Liver (tissue), 9 donors: ENCODE results near the gene LASP1. TPM values are rescaled to one million over a fixed set of nuclear protein-coding genes. Genes with fewer than 3 reads are reported as not detected.
A peak's percentile ranks its signal among the peaks of the same experiment; 100 is the strongest.

Source experiments
- DNase-seq: peaks from one replicate; pipeline ENCODE4 v3.0.0-alpha.2; 2017; ENCODE audit warnings: low spot score
- H3K27ac ChIP-seq, 2 donors: one replicate each; pipeline ENCODE4 v1.7.0; 2013; ENCODE audit warnings: inconsistent platforms in 2 of 2, low read length in 2 of 2, control low read depth in 1 of 2, low read depth in 1 of 2, mild to moderate bottlenecking in 1 of 2
- H3K27me3 ChIP-seq, 4 donors: one replicate each; pipeline versions ENCODE4 v1.6.1 to v1.7.0; 2013; ENCODE audit warnings: low read length in 3 of 4, inconsistent platforms in 1 of 4, mild to moderate bottlenecking in 1 of 4, moderate library complexity in 1 of 4; ENCODE audit not compliant: control insufficient read depth in 4 of 4, insufficient read depth in 4 of 4
- H3K36me3 ChIP-seq, 4 donors: one replicate each; pipeline versions ENCODE4 v1.6.1 to v1.7.0; 2013; ENCODE audit warnings: low read length in 3 of 4, mild to moderate bottlenecking in 3 of 4, low read depth in 1 of 4, moderate library complexity in 1 of 4; ENCODE audit not compliant: control insufficient read depth in 4 of 4, insufficient read depth in 3 of 4
- H3K4me1 ChIP-seq, 4 donors: one replicate each; pipeline versions ENCODE4 v1.6.1 to v1.7.0; 2013; ENCODE audit warnings: low read length in 3 of 4, mild to moderate bottlenecking in 3 of 4, moderate library complexity in 1 of 4; ENCODE audit not compliant: control insufficient read depth in 4 of 4, insufficient read depth in 4 of 4
- H3K4me3 ChIP-seq, 3 donors: one replicate each; pipeline versions ENCODE4 v1.6.1 to v1.7.0; 2013; ENCODE audit warnings: low read length in 3 of 3, control low read depth in 1 of 3, low read depth in 1 of 3, mild to moderate bottlenecking in 1 of 3
- H3K9ac ChIP-seq, 2 donors: one replicate each; pipeline ENCODE4 v1.7.0; 2013; ENCODE audit warnings: low read length in 2 of 2, mild to moderate bottlenecking in 2 of 2, moderate library complexity in 2 of 2, control low read depth in 1 of 2, low read depth in 1 of 2
- H3K9me3 ChIP-seq, 4 donors: one replicate each; pipeline versions ENCODE4 v1.6.1 to v1.7.0; 2013; ENCODE audit warnings: low read length in 3 of 4; ENCODE audit not compliant: control insufficient read depth in 4 of 4
- EGR1 ChIP-seq, 2 donors: IDR thresholded peaks; 2 replicates each; pipeline ENCODE4 v1.6.1; 2016 to 2018; ENCODE audit warnings: antibody characterized with exemption in 2 of 2, low read depth in 2 of 2
- FOXA1 ChIP-seq: IDR thresholded peaks from 2 replicates; pipeline ENCODE4 v1.6.1; 2016; ENCODE audit warnings: antibody characterized with exemption
- FOXA2 ChIP-seq: IDR thresholded peaks from 2 replicates; pipeline ENCODE4 v1.6.1; 2016; ENCODE audit warnings: antibody characterized with exemption
- GABPA ChIP-seq, 2 donors: IDR thresholded peaks in 1 of 2; conservative IDR thresholded peaks in 1 of 2; 2 replicates each; pipeline ENCODE4 v1.6.1; 2016; ENCODE audit warnings: antibody characterized with exemption in 2 of 2, mild to moderate bottlenecking in 1 of 2, moderate library complexity in 1 of 2
- HNF4A ChIP-seq, 2 donors: conservative IDR thresholded peaks; 2 replicates each; pipeline ENCODE4 v1.6.1; 2016; ENCODE audit warnings: antibody characterized with exemption in 2 of 2, mild to moderate bottlenecking in 2 of 2
- HNF4G ChIP-seq: IDR thresholded peaks from 2 replicates; pipeline ENCODE4 v1.6.1; 2016; ENCODE audit warnings: antibody characterized with exemption
- JUND ChIP-seq, 2 donors: IDR thresholded peaks; 2 replicates each; pipeline ENCODE4 v1.6.1; 2016; ENCODE audit warnings: antibody characterized with exemption in 2 of 2
- NR2F2 ChIP-seq: IDR thresholded peaks from 2 replicates; pipeline ENCODE4 v1.6.1; 2016; ENCODE audit warnings: antibody characterized with exemption
- RAD21 ChIP-seq, 2 donors: IDR thresholded peaks; 2 replicates each; pipeline ENCODE4 v1.6.1; 2016; ENCODE audit warnings: antibody characterized with exemption in 2 of 2, mild to moderate bottlenecking in 2 of 2
- RXRA ChIP-seq, 2 donors: IDR thresholded peaks; 2 replicates each; pipeline ENCODE4 v1.6.1; 2017 to 2018; ENCODE audit warnings: antibody characterized with exemption in 2 of 2, mild to moderate bottlenecking in 1 of 2
- SP1 ChIP-seq: IDR thresholded peaks from 2 replicates; pipeline ENCODE4 v1.6.1; 2018; ENCODE audit warnings: antibody characterized with exemption, mild to moderate bottlenecking
- TAF1 ChIP-seq: conservative IDR thresholded peaks from 2 replicates; pipeline ENCODE4 v1.6.1; 2016; ENCODE audit warnings: antibody characterized with exemption, mild to moderate bottlenecking
- YY1 ChIP-seq: IDR thresholded peaks from 2 replicates; pipeline ENCODE4 v1.6.1; 2016; ENCODE audit warnings: antibody characterized with exemption, mild to moderate bottlenecking
- WGBS: extraction: QIAGEN DNeasy Blood & Tissue Kit; methylation state at CpG from one replicate; pipeline ENCODE4 v1.1.7; 2013; 5-methylcytosine and 5-hydroxymethylcytosine counted together
- polyA plus RNA-seq, 2 donors: library from polyadenylated mRNA; stranded (reverse) in 1 of 2; unstranded in 1 of 2; fragments of 200-250 nt in 1 of 2; fragments of >200 nt in 1 of 2; fragmentation: Nextera tagmentation in 1 of 2; extraction: Ambion mirVana in 1 of 2; gene quantifications; one replicate each; pipeline versions ENCODE4 v1.2.1 to v1.2.3, GENCODE V29; 2013 to 2015
- total RNA-seq, 2 donors: library from RNA; depleted of rRNA; stranded (reverse); fragments of >200 nt; gene quantifications; one replicate each; pipeline ENCODE4 v1.2.3, GENCODE V29; 2014
- TF ChIP-seq, protein P1 (sequence below): IDR thresholded peaks from 2 replicates; pipeline ENCODE4 v1.6.1; 2016; ENCODE audit warnings: antibody characterized with exemption
- TF ChIP-seq, protein P2 (sequence below): IDR thresholded peaks from 2 replicates; pipeline ENCODE4 v1.6.1; 2016; ENCODE audit warnings: antibody characterized with exemption
- TF ChIP-seq, protein P3 (sequence below): IDR thresholded peaks from 2 replicates; pipeline ENCODE4 v1.6.1; 2016; ENCODE audit warnings: antibody characterized with exemption
- TF ChIP-seq, protein P4 (sequence below): IDR thresholded peaks from 2 replicates; pipeline ENCODE4 v1.6.1; 2016; ENCODE audit warnings: antibody characterized with exemption, mild to moderate bottlenecking
- donor health status: healthy.
- donor health status: healthy.
- donor health status: healthy.
- donor health status: healthy.
- donor health status: healthy.

LASP1 gene
- total and polyA plus RNA-seq, 4 donors = 18.2 to 77.7 (median 68.4) TPM

DNA sequence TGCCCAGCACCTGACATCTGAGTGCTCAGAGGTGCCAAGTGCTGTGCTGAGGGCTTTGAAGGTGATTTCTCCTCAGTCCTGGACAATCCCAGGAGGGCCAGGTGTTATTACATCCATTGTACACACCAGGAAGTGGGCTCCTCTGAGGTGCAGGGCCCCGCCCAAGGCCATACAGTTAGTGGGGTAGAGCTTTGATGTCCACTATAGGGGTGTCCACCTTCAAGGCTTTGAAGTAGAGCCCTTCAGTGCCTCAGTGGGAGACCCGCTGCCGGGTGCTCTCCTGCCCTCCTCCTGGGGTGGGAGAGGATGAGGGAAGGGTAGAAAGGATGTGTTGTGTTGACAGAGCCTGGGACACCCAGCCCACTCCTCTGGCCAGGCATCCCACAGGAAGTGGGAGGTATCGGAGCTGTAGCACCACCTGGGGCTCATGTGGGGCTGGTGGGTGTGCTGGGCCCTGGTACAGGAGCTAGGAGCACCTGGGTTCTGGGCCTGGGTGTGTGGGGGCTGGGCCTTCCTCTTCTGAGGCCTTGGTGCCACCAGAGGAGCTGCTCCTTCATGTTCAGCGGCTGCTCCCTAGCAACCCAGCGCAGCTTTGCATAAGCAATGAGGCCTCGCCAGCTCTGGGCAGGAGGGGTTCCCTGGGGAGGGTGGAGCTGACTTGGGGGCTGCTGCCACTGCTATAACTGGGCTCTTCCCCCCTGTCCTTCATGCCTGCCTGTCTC, 7.4 kb downstream of the LASP1 start:
- 75% methylated on average over 7 of the region's 7 CpGs for WGBS
- peaks cover 18 to 61% (median 56%) of the 10 kb centered on the region in 4 donors for H3K4me1 ChIP-seq
- DNase-seq = no peak
- H3K9me3 ChIP-seq = no peaks in the 10 kb centered on the region
- H3K27me3 ChIP-seq = no peaks in the 10 kb centered on the region
- no peak for TF ChIP-seq JUND (IDR thresholded peaks at IDR 0.05)
- no peak for TF ChIP-seq HNF4A (conservative IDR thresholded peaks at IDR 0.05)
- no peak for TF ChIP-seq FOXA1
- TF ChIP-seq EGR1 (IDR thresholded peaks at IDR 0.05; ENCODE audit: low read depth in 2 of 2) = no peak
- no peak for TF ChIP-seq SP1
- no peak overlapping the region for H3K4me3 ChIP-seq
- H3K9ac ChIP-seq = no peak overlapping the region
- H3K36me3 ChIP-seq = peaks cover 7 to 12% (median 12%) of the 10 kb centered on the region in 4 donors
- no peak overlapping the region for H3K27ac ChIP-seq

DNA sequence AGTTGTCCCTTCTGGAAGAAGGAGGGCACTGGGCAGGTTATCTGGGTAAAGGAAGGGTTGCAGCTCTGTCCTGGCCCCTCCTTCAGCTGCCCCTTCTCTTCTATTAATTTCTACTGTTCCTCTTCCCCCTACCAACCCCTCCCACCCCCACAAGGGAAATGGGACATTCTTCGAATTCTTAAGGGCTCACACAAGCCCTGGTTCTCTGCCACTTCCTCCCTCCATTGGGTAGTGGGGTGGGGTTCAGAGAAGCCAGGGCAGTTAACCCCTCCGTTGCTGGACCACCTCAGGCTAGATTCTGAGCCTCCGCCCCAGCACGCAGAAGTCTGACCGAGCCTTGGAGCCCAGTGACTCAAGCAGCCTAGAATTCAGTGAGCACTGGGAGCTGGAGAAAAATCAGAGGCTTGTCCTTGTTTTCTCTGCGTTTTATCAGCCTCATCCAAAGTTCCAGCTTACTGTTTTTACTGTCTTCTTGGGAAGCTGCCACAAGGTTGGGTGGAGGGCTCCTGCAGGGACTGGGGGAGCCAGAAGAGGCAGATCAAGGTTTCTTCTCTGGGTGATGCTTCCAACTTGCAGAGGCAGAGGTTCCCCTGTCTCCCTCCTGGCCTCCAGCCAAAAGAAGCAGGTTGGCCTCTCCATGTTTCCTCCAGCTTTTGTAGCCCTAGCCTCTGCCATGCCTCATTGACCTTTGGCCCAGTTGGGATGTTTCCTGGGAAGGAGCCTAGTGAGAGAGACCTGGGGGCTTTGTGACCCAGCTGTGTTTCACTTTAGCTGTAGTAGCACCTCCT, 10.2 kb downstream of the LASP1 start:
- no peak overlapping the region for H3K9ac ChIP-seq
- H3K27ac ChIP-seq = peak overlapping the region; percentile 0 to 15
- H3K27me3 ChIP-seq = no peaks in the 10 kb centered on the region
- no peaks in the 10 kb centered on the region for H3K9me3 ChIP-seq
- WGBS = 60% methylated on average over 6 of the region's 6 CpGs
- no peak for DNase-seq
- H3K36me3 ChIP-seq = peaks cover 7 to 13% (median 12%) of the 10 kb centered on the region in 4 donors
- no peak overlapping the region for H3K4me3 ChIP-seq
- peaks cover 29 to 54% (median 43%) of the 10 kb centered on the region in 4 donors for H3K4me1 ChIP-seq
- TF ChIP-seq GABPA (IDR thresholded peaks at IDR 0.05 in 1 of 2, conservative IDR thresholded peaks at IDR 0.05 in 1 of 2) = no peak
- TF ChIP-seq NR2F2 = no peak
- TF ChIP-seq, protein P1, sequence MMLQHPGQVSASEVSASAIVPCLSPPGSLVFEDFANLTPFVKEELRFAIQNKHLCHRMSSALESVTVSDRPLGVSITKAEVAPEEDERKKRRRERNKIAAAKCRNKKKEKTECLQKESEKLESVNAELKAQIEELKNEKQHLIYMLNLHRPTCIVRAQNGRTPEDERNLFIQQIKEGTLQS = no peak
- TF ChIP-seq, protein P2, sequence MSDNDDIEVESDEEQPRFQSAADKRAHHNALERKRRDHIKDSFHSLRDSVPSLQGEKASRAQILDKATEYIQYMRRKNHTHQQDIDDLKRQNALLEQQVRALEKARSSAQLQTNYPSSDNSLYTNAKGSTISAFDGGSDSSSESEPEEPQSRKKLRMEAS = no peak
- TF ChIP-seq, protein P3, sequence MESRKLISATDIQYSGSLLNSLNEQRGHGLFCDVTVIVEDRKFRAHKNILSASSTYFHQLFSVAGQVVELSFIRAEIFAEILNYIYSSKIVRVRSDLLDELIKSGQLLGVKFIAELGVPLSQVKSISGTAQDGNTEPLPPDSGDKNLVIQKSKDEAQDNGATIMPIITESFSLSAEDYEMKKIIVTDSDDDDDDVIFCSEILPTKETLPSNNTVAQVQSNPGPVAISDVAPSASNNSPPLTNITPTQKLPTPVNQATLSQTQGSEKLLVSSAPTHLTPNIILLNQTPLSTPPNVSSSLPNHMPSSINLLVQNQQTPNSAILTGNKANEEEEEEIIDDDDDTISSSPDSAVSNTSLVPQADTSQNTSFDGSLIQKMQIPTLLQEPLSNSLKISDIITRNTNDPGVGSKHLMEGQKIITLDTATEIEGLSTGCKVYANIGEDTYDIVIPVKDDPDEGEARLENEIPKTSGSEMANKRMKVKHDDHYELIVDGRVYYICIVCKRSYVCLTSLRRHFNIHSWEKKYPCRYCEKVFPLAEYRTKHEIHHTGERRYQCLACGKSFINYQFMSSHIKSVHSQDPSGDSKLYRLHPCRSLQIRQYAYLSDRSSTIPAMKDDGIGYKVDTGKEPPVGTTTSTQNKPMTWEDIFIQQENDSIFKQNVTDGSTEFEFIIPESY = no peak
- TF ChIP-seq HNF4G = no peak
- no peak for TF ChIP-seq EGR1 (IDR thresholded peaks at IDR 0.05; ENCODE audit: low read depth in 2 of 2)
- no peak for TF ChIP-seq SP1
- TF ChIP-seq TAF1 = no peak
- TF ChIP-seq RAD21 (IDR thresholded peaks at IDR 0.05) = no peak

DNA sequence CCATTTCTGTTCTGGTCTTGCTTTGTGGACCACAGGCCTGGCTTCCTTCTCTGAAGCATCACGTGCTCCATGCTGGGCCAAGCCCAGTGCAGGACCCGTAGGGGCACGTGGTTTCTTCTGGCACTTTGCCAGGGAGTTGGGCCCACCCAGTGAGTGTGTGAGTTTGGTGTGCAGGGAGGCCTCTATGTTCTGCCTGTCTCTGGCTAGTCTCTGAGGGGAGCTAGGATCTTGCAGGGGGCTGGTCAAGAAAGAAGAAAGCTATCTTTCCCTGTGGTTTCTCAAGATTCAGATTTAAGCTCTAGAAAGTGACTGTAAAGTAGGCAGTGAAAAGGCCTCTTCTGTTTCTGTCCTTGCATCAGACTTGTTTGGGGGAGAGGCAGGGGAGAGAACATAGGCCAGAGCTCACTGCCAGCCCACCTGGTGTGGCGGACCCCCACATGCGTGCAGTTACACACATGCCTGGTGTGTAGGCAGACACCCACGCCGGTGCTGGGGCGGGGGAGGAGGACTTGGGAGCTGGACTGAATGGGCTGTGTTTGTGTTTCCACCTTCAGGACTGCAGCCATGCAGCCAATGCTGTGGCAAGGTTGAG, 11.8 kb downstream of the LASP1 start:
- H3K27ac ChIP-seq = peak overlapping the region in 1 of 2 donors; percentile 15
- peaks cover 36 to 67% (median 54%) of the 10 kb centered on the region in 4 donors for H3K4me1 ChIP-seq
- peaks cover 7 to 13% (median 12%) of the 10 kb centered on the region in 4 donors for H3K36me3 ChIP-seq
- H3K4me3 ChIP-seq = no peak overlapping the region
- peak; percentile 83 for DNase-seq
- H3K27me3 ChIP-seq = no peaks in the 10 kb centered on the region
- H3K9me3 ChIP-seq = no peaks in the 10 kb centered on the region
- 52% methylated on average over 8 of the region's 8 CpGs for WGBS
- no peak overlapping the region for H3K9ac ChIP-seq
- TF ChIP-seq FOXA2 = no peak
- TF ChIP-seq NR2F2 = no peak
- TF ChIP-seq, protein P4, sequence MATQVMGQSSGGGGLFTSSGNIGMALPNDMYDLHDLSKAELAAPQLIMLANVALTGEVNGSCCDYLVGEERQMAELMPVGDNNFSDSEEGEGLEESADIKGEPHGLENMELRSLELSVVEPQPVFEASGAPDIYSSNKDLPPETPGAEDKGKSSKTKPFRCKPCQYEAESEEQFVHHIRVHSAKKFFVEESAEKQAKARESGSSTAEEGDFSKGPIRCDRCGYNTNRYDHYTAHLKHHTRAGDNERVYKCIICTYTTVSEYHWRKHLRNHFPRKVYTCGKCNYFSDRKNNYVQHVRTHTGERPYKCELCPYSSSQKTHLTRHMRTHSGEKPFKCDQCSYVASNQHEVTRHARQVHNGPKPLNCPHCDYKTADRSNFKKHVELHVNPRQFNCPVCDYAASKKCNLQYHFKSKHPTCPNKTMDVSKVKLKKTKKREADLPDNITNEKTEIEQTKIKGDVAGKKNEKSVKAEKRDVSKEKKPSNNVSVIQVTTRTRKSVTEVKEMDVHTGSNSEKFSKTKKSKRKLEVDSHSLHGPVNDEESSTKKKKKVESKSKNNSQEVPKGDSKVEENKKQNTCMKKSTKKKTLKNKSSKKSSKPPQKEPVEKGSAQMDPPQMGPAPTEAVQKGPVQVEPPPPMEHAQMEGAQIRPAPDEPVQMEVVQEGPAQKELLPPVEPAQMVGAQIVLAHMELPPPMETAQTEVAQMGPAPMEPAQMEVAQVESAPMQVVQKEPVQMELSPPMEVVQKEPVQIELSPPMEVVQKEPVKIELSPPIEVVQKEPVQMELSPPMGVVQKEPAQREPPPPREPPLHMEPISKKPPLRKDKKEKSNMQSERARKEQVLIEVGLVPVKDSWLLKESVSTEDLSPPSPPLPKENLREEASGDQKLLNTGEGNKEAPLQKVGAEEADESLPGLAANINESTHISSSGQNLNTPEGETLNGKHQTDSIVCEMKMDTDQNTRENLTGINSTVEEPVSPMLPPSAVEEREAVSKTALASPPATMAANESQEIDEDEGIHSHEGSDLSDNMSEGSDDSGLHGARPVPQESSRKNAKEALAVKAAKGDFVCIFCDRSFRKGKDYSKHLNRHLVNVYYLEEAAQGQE = no peak
- TF ChIP-seq, protein P2 = no peak
- TF ChIP-seq TAF1 = no peak
- no peak for TF ChIP-seq HNF4A (conservative IDR thresholded peaks at IDR 0.05)
- no peak for TF ChIP-seq YY1
- TF ChIP-seq RXRA (IDR thresholded peaks at IDR 0.05) = no peak
- TF ChIP-seq, protein P3 = no peak
